Neural progenitor cell (in vitro differentiated cells): ENCODE data around the gene EID3.

Source experiments
- EZH2 ChIP-seq: fragments of 200-600 bp; sonication (generic); IDR thresholded peaks from 2 replicates; pipeline ENCODE4 v1.6.1; 2017; ENCODE audit warnings: antibody characterized with exemption, mild to moderate bottlenecking, moderate library complexity
- EZH2phosphoT487 ChIP-seq: fragments of 200-600 bp; sonication (generic); IDR thresholded peaks from 2 replicates; pipeline ENCODE4 v1.6.1; 2017; ENCODE audit warnings: antibody characterized with exemption

GRCh38 chr12:104286516-104287482, 16.7 kb upstream of the EID3 start:
- TF ChIP-seq EZH2phosphoT487: no peak
- TF ChIP-seq EZH2: no peak
